ENCODE data around the gene TPBG.
"Not testable (repeated sequence)": the region's sequence is repeated elsewhere in the genome, so short reads cannot be mapped to it uniquely, and the experiment has no call there.

TPBG gene

GRCh38 chr6:82376636-82377035 is 13.0 kb downstream of the TPBG start:
- no peak for DNase-seq

DNA sequence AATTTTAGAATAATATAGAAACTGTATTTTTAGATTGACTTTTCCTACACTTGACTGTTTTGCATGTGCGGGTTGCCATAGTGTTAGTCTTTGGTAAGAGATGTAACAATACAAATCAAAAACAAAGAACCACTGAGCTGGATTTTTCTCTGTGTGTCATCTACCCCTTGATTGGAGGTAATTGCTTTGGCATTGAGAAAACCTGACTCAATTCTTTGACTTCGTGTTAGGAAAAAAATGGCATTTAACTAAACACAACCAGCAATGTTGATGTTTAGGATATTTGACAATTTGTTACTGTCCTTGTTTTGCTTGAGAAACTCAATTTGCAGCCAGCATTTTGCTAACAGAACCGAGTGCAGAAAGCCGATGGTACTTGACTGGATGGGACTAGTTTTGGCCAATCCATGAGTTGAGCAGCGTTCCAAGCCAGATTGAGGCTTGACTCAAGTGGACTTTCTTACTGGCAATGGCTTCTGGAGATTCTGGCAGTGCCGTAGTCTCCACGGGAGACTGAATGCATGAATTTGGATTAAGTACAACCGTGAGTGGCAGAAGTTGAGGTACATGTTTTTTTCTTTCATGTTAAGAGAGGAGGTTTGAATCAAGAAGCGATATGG is 17.1 kb downstream of the TPBG start:
- DNase-seq = no peak

DNA sequence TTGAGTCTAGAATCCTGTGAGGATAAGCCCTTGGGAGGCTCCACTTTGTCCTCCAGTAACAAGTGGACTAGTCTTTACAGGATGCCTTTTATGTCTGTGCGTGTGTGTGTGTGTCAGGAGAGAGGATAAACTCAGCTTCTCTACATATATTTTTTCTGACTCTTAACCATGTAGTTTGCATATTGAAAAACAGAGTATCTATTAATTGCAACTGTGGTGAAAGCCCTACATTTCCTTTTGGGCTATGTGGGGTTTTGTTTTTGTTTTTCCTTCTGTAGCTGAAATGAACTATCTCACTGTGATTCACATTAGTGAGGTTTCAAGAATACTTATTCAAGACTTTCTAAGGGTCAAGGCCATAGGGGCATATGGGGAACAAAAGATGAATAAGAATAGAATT is 17.7 kb downstream of the TPBG start:
- DNase-seq = no peak

GRCh38 chr6:82385102-82385501 is 21.5 kb downstream of the TPBG start:
- DNase-seq = no peak

GRCh38 chr6:82385546-82385945 is 21.9 kb downstream of the TPBG start:
- DNase-seq = no peak

DNA sequence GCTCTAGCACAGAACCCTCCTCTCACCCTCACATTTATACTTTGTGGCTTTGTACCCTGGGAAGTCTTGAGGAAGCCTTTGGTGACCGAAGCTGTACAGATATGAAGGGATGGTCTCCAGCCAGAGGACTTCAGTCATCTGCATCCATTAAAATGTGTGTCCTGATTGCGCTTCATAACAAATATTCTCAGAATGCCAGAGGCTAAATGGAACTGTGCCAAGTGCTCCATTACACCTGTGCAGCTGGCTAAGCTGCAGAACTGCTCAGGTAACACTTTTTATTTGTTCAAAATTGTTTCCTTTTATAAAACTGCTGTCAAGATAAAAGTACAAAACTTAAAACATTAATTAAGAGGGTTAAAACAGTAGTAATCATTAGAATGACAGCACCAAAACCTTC is 22.3 kb downstream of the TPBG start:
- no peak for DNase-seq

GRCh38 chr6:82394770-82395169 is 31.2 kb downstream of the TPBG start:
- DNase-seq = not testable (repeated sequence)

DNA sequence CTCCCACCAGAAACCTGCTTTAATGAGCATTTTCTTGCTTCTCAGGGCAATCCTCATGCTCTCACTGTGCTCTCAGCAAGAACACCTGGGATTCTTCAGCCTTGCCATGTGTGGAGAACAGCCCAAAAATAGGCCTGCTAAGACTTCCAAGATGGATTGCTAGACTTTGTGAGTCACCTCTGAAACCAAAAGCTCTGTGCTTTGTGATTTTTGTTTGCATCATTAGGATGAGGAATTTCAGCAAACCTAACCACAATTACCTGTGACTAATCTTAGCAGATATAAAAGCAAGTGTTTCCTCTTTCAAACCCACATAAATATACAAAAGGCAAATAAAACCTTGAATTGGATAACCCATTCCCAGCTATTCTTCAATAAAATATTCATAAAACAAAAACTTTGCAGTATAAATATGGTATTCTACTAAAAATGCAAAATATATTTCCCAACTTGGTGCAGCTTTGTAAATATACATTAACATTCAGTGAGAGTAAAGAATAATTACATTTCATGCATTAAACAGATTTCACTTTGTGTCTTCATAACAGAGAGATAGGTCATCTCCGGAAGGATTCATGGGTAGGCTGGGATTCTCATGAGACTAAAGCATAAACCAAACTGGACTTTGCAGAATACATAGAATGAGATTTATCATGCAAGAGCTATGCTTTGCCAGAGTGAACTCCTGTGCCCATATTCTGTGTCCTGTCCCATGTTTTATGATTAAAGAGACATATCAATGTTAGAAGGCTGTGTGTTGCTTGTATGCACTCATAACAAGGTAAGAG is 33.5 kb downstream of the TPBG start:
- no peak for DNase-seq

GRCh38 chr6:82397962-82398692 is 34.5 kb downstream of the TPBG start:
- DNase-seq = no peak

- no peak for DNase-seq
Observed at GRCh38 chr6:82408952-82409431, 45.4 kb downstream of the TPBG start.

GRCh38 chr6:82410151-82410648 is 46.6 kb downstream of the TPBG start:
- no peak for DNase-seq

DNA sequence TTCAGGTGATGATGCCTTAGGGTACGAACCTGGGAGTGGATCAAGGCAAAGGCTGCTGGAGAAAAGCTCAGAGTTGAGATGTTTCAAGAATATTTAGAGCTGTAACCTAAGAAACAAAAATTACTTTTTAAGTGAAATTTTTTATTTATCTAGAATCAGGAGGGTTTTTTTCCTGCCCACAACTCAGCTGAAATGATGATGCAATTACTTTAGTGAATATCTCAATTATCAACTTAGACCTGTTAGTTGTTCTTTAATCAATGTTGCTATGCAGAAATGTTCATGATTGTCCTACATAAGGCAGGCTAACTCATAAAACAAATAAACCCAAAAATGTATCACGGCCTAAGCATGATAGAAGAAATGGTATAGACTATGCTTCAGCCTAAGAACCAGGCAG is 50.3 kb downstream of the TPBG start:
- DNase-seq = no peak

- DNase-seq = no peak
Observed at GRCh38 chr6:82415820-82416219, 52.2 kb downstream of the TPBG start.

- DNase-seq = no peak
Observed at GRCh38 chr6:82416346-82416745, 52.7 kb downstream of the TPBG start.
